Astrocyte of the cerebellum (primary cell): ENCODE measurements around the gene EDN1.

Experiments used
- DNase-seq: peaks from one replicate; pipeline ENCODE4 v3.0.0-alpha.2; 2011; ENCODE audit warnings: low read depth
- H3K4me3 ChIP-seq: 2 replicates; pipeline ENCODE4 v1.5.1; 2011; ENCODE audit warnings: mild to moderate bottlenecking, low read depth, low read length, moderate library complexity
- in situ Hi-C: cut with HindIII; loops from 2 replicates; pipeline ENCODE4 v1.10.0; 2017; ENCODE audit warnings: low sequenced_read_pairs
- TF ChIP-seq, protein P1 (sequence below): IDR thresholded peaks from 2 replicates; pipeline ENCODE4 v1.5.1; 2012; ENCODE audit warnings: low read length, low read depth, moderate library complexity, mild to moderate bottlenecking; ENCODE audit errors: missing control alignments

Gene EDN1

DNA sequence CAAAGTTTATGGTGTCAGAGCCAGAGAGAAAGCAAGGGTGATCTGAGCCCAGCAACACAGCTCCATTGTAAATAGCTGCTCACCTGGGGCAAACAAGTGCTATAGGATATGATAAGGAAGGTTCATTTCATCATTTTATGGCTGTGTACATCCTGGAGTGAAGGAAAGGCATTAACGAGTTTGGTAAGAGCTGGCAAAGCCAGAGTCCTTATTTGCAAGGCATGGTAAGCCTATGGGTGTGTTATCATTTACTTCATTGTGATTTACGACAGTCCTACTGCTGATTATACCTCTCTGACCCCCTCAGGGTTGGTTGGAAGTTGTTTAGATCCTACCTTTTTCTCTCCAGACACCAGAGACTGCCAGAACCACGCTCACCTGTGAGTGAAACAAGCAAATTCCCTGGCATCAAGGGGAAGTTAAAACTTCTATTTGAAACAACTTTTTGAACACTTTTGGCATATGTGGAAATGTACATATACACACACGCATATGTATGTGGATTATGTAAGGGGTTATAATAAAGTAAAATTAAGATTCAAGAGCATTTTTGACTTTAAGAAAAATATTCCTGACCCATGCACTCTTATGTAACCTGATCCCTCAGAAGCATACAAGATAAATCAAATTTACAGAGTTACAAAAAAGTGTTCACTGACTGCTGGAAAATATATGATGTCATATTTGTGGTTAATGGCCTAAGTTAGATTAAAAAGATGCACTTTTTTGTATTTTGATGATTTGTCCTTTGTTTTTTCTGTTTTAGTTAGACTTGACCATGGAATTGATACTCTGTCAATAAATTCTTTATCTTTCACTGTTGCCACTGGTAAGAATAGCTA is 40.4 kb upstream of the EDN1 start:
- no peak overlapping the region for H3K4me3 ChIP-seq
- in situ Hi-C loops: no loop called here
- no peak for DNase-seq
- TF ChIP-seq, protein P1, sequence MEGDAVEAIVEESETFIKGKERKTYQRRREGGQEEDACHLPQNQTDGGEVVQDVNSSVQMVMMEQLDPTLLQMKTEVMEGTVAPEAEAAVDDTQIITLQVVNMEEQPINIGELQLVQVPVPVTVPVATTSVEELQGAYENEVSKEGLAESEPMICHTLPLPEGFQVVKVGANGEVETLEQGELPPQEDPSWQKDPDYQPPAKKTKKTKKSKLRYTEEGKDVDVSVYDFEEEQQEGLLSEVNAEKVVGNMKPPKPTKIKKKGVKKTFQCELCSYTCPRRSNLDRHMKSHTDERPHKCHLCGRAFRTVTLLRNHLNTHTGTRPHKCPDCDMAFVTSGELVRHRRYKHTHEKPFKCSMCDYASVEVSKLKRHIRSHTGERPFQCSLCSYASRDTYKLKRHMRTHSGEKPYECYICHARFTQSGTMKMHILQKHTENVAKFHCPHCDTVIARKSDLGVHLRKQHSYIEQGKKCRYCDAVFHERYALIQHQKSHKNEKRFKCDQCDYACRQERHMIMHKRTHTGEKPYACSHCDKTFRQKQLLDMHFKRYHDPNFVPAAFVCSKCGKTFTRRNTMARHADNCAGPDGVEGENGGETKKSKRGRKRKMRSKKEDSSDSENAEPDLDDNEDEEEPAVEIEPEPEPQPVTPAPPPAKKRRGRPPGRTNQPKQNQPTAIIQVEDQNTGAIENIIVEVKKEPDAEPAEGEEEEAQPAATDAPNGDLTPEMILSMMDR: no peak

DNA sequence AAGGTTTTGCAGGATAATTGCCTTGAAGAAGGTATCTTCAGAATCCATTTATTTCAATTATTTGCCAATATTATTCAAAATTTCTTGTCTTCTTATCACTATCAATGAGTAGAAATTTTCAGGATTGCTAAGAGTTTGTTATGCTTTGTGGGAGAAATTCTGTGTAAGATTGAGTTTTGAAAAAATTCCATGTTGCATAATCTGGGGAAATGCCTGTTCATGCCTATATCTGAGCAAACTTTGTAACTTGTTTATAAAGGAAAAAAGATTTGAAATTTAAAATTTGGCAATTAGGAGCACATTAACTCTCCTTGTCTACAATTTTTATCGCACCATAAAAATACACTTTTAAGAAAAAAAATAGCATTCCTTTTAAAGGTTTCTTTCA is 39.8 kb upstream of the EDN1 start:
- TF ChIP-seq, protein P1: no peak
- DNase-seq: no peak
- in situ Hi-C loops: no loop called here
- H3K4me3 ChIP-seq: no peak overlapping the region

DNA sequence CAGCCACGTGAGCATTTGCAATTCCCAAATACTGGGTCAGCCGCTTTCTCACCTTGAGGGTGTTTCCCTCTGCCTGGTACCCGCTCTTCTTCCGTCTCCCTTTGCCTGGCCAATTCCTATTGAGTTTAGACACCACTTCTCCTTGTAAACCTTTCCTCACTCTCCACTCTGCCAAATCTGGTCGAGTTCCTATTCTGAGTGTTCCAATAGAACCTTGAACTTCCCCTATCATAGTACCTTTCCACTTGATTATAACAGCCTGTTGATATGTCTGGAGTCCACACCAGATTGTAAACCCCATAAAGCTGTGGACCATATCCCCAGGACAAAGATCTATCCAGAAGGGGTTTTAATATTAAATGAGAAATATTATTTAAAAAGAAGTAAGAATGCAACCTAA is 36.0 kb upstream of the EDN1 start:
- in situ Hi-C loops: no loop called here
- TF ChIP-seq, protein P1: no peak
- H3K4me3 ChIP-seq: no peak overlapping the region
- DNase-seq: no peak

DNA sequence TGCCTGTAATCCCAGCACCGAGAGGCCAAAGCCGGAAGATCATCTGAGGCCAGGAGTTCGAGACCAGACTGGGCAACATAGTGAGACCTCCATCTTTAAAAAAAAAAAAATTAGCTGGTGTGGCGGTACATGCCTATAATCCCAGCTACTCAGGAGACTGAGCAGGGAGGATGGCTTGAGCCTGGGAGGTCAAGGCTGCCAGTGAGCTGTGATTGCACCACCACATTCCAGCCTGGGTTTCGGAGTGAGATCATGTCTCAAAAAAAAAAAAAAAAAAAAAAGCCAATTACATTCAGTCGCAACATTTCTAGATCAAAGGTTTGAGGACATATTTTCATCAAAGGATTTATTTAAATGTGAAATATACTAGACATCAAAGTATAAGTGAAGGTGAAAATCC is 32.0 kb upstream of the EDN1 start:
- DNase-seq: no peak
- TF ChIP-seq, protein P1: no peak
- no peak overlapping the region for H3K4me3 ChIP-seq
- in situ Hi-C loops: no loop called here

DNA sequence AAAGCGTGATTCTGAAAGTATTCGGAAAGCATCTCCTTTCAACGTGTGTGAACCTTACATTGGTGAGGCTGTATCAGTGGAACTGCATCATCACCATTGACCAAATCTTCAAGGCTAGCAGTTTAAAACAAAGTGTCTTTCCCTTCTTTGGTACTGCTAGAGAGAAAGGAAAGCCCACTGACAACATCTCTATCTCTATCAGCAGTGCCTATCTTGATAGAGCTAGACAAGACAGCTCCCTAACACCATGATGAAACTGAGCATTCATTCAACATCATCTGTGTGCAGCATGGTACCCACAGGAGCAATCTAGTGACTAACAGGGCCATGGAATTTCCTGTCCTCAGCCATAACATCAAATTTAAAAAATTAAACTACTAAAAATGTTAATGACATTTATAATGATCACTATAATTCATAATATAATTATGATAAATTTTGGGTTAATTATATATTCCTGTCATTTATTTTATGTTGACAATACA is 31.5 kb upstream of the EDN1 start:
- TF ChIP-seq, protein P1: no peak
- no peak overlapping the region for H3K4me3 ChIP-seq
- DNase-seq: no peak
- in situ Hi-C loops: no loop called here

DNA sequence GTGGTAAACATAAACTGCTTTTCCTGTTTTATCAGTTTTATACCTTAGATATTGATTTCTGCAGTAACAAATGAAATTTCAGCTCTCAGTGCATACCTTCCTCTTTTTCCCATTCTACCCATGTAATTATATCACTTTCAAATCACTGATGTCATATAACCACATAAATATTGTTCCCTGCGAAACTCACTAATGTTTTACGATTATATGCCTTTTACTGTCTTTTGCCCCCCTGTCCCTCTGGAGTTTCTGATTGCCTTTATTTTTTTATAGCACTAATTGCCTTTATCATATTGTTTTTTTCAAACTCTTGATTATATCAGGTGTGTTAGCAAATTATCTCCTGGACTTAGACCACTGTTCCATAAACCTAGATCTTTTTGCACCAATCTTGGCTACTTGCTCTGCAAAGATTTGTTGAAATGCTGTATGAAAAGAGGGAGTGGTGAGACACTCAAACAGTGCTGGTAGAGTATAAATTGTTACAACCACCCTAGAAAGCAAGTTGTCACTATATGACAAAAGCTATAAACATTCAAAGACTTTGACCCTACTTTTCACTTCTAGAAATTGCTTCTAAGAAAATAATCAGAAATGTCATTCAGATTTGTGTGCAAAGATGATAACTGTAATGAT is 29.6 kb upstream of the EDN1 start:
- TF ChIP-seq, protein P1: no peak
- DNase-seq: no peak
- in situ Hi-C loops: no loop called here
- no peak overlapping the region for H3K4me3 ChIP-seq
